Neutrophil (primary cell): ENCODE results near the gene TMBIM4.

Experiments used
- H3K27ac ChIP-seq: fragments of 200-600 bp; sonication (generic); 2 replicates; pipeline ENCODE4 v1.5.1; 2016; ENCODE audit warnings: mild to moderate bottlenecking, moderate library complexity
- H3K27me3 ChIP-seq: fragments of 200-600 bp; sonication (generic); 2 replicates; pipeline ENCODE4 v1.6.0; 2016; ENCODE audit warnings: mild to moderate bottlenecking
- H3K36me3 ChIP-seq: fragments of 200-600 bp; sonication (generic); 2 replicates; pipeline ENCODE4 v1.5.1; 2017
- H3K4me1 ChIP-seq, 2 experiments: fragments of 200-600 bp in 1 of 2; sonication (generic) in 1 of 2; 1 replicate in 1 of 2; 2 replicates in 1 of 2; pipeline versions ENCODE4 v1.5.1 to v1.6.1; 2013 to 2016; ENCODE audit warnings: low read depth in 1 of 2, low read length in 1 of 2, mild to moderate bottlenecking in 1 of 2, moderate library complexity in 1 of 2; ENCODE audit not compliant: control insufficient read depth in 1 of 2, insufficient read depth in 1 of 2
- H3K4me3 ChIP-seq, 2 experiments: fragments of 200-600 bp in 1 of 2; sonication (generic) in 1 of 2; 1 replicate in 1 of 2; 2 replicates in 1 of 2; pipeline ENCODE4 v1.5.1; 2013 to 2016; ENCODE audit warnings: low read depth in 1 of 2, low read length in 1 of 2, mild to moderate bottlenecking in 1 of 2, moderate library complexity in 1 of 2
- H3K9me3 ChIP-seq: fragments of 200-600 bp; sonication (generic); 2 replicates; pipeline ENCODE4 v1.5.1; 2016
- CTCF ChIP-seq: fragments of 200-600 bp; sonication (generic); IDR thresholded peaks from 2 replicates; pipeline ENCODE4 v1.5.1; 2016; ENCODE audit warnings: antibody characterized with exemption

Gene TMBIM4

GRCh38 chr12:66165141-66165540 is 4.7 kb downstream of the TMBIM4 start:
- Histone ChIP-seq H3K4me1 (peaks cover 68 to 69% of the 10 kb centered on the region in 2 experiments), H3K9me3 (no peaks in the 10 kb centered on the region), H3K27me3 (no peaks in the 10 kb centered on the region), H3K27ac (no peak overlapping the region), H3K36me3 (peaks cover 6% of the 10 kb centered on the region), H3K4me3 (no peak overlapping the region)
- no peak for TF ChIP-seq CTCF

GRCh38 chr12:66164349-66164821 is 5.4 kb downstream of the TMBIM4 start:
- peak overlapping the region; percentile 80 for H3K27ac ChIP-seq
- H3K4me3 ChIP-seq, result no peak overlapping the region
- peaks cover 75 to 77% of the 10 kb centered on the region in 2 experiments for H3K4me1 ChIP-seq
- H3K9me3 ChIP-seq, result no peaks in the 10 kb centered on the region
- no peaks in the 10 kb centered on the region for H3K27me3 ChIP-seq
- no peak for TF ChIP-seq CTCF
- H3K36me3 ChIP-seq, result peaks cover 14% of the 10 kb centered on the region

GRCh38 chr12:66163289-66163688 is 6.5 kb downstream of the TMBIM4 start:
- no peak for TF ChIP-seq CTCF
- no peaks in the 10 kb centered on the region for H3K27me3 ChIP-seq
- H3K4me3 ChIP-seq, result peak overlapping the region in 1 of 2 experiments; percentile 14
- H3K9me3 ChIP-seq, result no peaks in the 10 kb centered on the region
- peaks cover 75 to 80% of the 10 kb centered on the region in 2 experiments for H3K4me1 ChIP-seq
- peak overlapping the region; percentile 80 for H3K27ac ChIP-seq
- peaks cover 22% of the 10 kb centered on the region for H3K36me3 ChIP-seq

GRCh38 chr12:66162701-66163100 is 7.1 kb downstream of the TMBIM4 start:
- TF ChIP-seq CTCF, result no peak
- no peak overlapping the region for H3K4me3 ChIP-seq
- H3K9me3 ChIP-seq, result no peaks in the 10 kb centered on the region
- peak overlapping the region; percentile 80 for H3K27ac ChIP-seq
- peaks cover 22% of the 10 kb centered on the region for H3K36me3 ChIP-seq
- no peaks in the 10 kb centered on the region for H3K27me3 ChIP-seq
- H3K4me1 ChIP-seq, result peaks cover 70 to 74% of the 10 kb centered on the region in 2 experiments

- no peak for TF ChIP-seq CTCF
- Histone ChIP-seq H3K27ac (peak overlapping the region; percentile 62), H3K9me3 (no peaks in the 10 kb centered on the region), H3K36me3 (peaks cover 22% of the 10 kb centered on the region), H3K4me3 (no peak overlapping the region), H3K4me1 (peaks cover 54 to 58% of the 10 kb centered on the region in 2 experiments), H3K27me3 (no peaks in the 10 kb centered on the region)
Observed at GRCh38 chr12:66160704-66161103, 9.1 kb downstream of the TMBIM4 start.

GRCh38 chr12:66159123-66159522 is 10.7 kb downstream of the TMBIM4 start:
- H3K27ac ChIP-seq, result peak overlapping the region; percentile 62
- peaks cover 50 to 54% of the 10 kb centered on the region in 2 experiments for H3K4me1 ChIP-seq
- TF ChIP-seq CTCF, result no peak
- H3K36me3 ChIP-seq, result peaks cover 22% of the 10 kb centered on the region
- no peaks in the 10 kb centered on the region for H3K9me3 ChIP-seq
- H3K4me3 ChIP-seq, result no peak overlapping the region
- H3K27me3 ChIP-seq, result no peaks in the 10 kb centered on the region
